HG03565 (cell line): ENCODE results near the gene PELI1.
A peak's percentile ranks its signal among the peaks of the same experiment; 100 is the strongest.
"Not testable (repeated sequence)": the region's sequence is repeated elsewhere in the genome, so short reads cannot be mapped to it uniquely, and the experiment has no call there.

ENCODE experiments used
- ATAC-seq: cut with Tn5 transposase; IDR thresholded peaks from one replicate; pipeline ENCODE4 v1.9.1; 2021; ENCODE audit warnings: mild to moderate bottlenecking, moderate library complexity; ENCODE audit not compliant: unreplicated experiment

The PELI1 gene

GRCh38 chr2:64124571-64124970, 19.6 kb downstream of the PELI1 start:
- no peak for ATAC-seq

- ATAC-seq = no peak
Measured at GRCh38 chr2:64124168-64124567, 20.1 kb downstream of the PELI1 start.

- ATAC-seq = no peak
Measured at GRCh38 chr2:64123740-64124139, 20.5 kb downstream of the PELI1 start.

GRCh38 chr2:64122358-64122757, 21.9 kb downstream of the PELI1 start:
- no peak for ATAC-seq

- ATAC-seq = no peak
Measured at GRCh38 chr2:64120928-64121327, 23.3 kb downstream of the PELI1 start.

GRCh38 chr2:64120008-64120407, 24.2 kb downstream of the PELI1 start:
- no peak for ATAC-seq

- ATAC-seq = no peak
Measured at GRCh38 chr2:64119369-64119768, 24.9 kb downstream of the PELI1 start.

- ATAC-seq = no peak
Measured at GRCh38 chr2:64115808-64116598, 28.2 kb downstream of the PELI1 start.

- no peak for ATAC-seq
Measured at GRCh38 chr2:64114912-64115277, 29.3 kb downstream of the PELI1 start.

GRCh38 chr2:64114063-64114911, 29.9 kb downstream of the PELI1 start:
- peak; percentile 54 for ATAC-seq

GRCh38 chr2:64112016-64112415, 32.2 kb downstream of the PELI1 start:
- no peak for ATAC-seq

GRCh38 chr2:64111426-64111825, 32.8 kb downstream of the PELI1 start:
- no peak for ATAC-seq

- no peak for ATAC-seq
Measured at GRCh38 chr2:64108666-64109241, 35.5 kb downstream of the PELI1 start.

- no peak for ATAC-seq
Measured at GRCh38 chr2:64106481-64106880, 37.7 kb downstream of the PELI1 start.

GRCh38 chr2:64105670-64106461, 38.4 kb downstream of the PELI1 start:
- ATAC-seq = no peak

GRCh38 chr2:64104933-64105332, 39.3 kb downstream of the PELI1 start:
- no peak for ATAC-seq

GRCh38 chr2:64102736-64103135, 41.5 kb downstream of the PELI1 start:
- not testable (repeated sequence) for ATAC-seq

- peak; percentile 36 for ATAC-seq
Measured at GRCh38 chr2:64101141-64101591, 43.1 kb downstream of the PELI1 start.

GRCh38 chr2:64100584-64100983, 43.6 kb downstream of the PELI1 start:
- not testable (repeated sequence) for ATAC-seq

- no peak for ATAC-seq
Measured at GRCh38 chr2:64094663-64095382, 49.4 kb downstream of the PELI1 start.
